Naive B cell (primary cell): ENCODE measurements around the gene PRICKLE2. TPM values are rescaled to one million over a fixed set of nuclear protein-coding genes. Genes with fewer than 3 reads are reported as not detected.

Experiments
- ATAC-seq, 2 donors: fragments of 150-1000 bp; cut with Tn5 transposase; 2 replicates each; pipeline ENCODE4 v1.10.0; 2021; ENCODE audit warnings: low read depth in 2 of 2, mild to moderate bottlenecking in 2 of 2, moderate library complexity in 2 of 2
- DNase-seq: peaks from one replicate; pipeline ENCODE4 v3.0.0; 2022
- H3K27ac Mint-ChIP-seq, 6 donors: one replicate each; pipeline ENCODE4 v1.8.0; 2020 to 2022; ENCODE audit warnings: mild to moderate bottlenecking in 6 of 6, mixed read lengths in 6 of 6, moderate library complexity in 5 of 6, inconsistent platforms in 2 of 6
- H3K27me3 Mint-ChIP-seq, 3 donors: one replicate each; pipeline ENCODE4 v1.8.0; 2021 to 2022; ENCODE audit warnings: mixed read lengths in 3 of 3, mild to moderate bottlenecking in 1 of 3
- H3K36me3 Mint-ChIP-seq, 2 donors: one replicate each; pipeline ENCODE4 v1.8.0; 2020 to 2022; ENCODE audit warnings: mixed read lengths in 2 of 2, inconsistent platforms in 1 of 2, mild to moderate bottlenecking in 1 of 2
- H3K4me1 Mint-ChIP-seq, 3 donors: one replicate each; pipeline ENCODE4 v1.8.0; 2020 to 2022; ENCODE audit warnings: mixed read lengths in 3 of 3, inconsistent platforms in 1 of 3, mild to moderate bottlenecking in 1 of 3, moderate library complexity in 1 of 3
- H3K4me3 Mint-ChIP-seq, 8 donors: one replicate each; pipeline ENCODE4 v1.8.0; 2020 to 2022; ENCODE audit warnings: mild to moderate bottlenecking in 8 of 8, mixed read lengths in 8 of 8, moderate library complexity in 8 of 8, inconsistent platforms in 2 of 8
- H3K9me3 Mint-ChIP-seq, 7 donors: one replicate each; pipeline ENCODE4 v1.8.0; 2020 to 2022; ENCODE audit warnings: mixed read lengths in 7 of 7, mild to moderate bottlenecking in 5 of 7, inconsistent platforms in 2 of 7, moderate library complexity in 1 of 7
- polyA plus RNA-seq, 6 donors: library from polyadenylated mRNA; unstranded; fragments of 300-500 nt; fragmentation: Illumina TruSeq; gene quantifications; one replicate each; pipeline ENCODE4 v1.2.3, GENCODE V29; 2021; ENCODE audit warnings: low read depth in 6 of 6

The PRICKLE2 gene
- polyA plus RNA-seq, 6 donors from 2014 or later = not detected

DNA sequence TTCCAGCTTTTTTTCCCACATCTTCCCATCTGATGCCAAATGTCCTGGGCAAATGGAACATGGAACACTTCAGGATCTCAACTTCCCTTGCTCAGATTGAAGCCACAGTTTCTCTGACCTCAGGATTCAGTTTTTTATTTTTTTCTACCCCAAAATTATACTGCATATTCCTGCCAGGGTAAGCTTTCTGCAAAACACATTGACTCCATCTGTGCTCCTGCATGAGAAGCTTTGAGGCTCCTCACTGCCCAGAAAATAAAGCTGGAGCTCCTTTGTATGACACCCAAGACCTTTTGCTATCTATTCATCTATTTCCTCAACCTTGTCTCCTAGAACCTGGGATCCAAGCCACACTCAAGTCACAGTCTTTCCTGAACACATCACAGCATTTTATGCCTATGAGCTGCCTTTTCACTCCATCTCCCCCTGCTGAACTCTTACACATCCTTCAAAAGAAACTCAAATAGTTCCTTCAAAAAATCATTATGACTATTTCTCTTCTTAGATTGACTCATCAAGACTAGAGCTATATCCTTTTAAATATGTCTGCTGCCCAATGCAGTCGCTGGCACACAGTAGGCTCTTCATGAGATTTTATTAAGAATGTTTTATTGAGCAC is 144.5 kb downstream of the PRICKLE2 start:
- DNase-seq (no peak), ATAC-seq (no peak)
- Mint-ChIP-seq H3K27me3 (peaks cover 13 to 35% (median 23%) of the 10 kb centered on the region in 3 donors), H3K36me3 (no peaks in the 10 kb centered on the region), H3K4me3 (no peak overlapping the region), H3K27ac (no peak overlapping the region), H3K4me1 (no peaks in the 10 kb centered on the region), H3K9me3 (peaks cover 0 to 8% (median 0%) of the 10 kb centered on the region in 7 donors)

DNA sequence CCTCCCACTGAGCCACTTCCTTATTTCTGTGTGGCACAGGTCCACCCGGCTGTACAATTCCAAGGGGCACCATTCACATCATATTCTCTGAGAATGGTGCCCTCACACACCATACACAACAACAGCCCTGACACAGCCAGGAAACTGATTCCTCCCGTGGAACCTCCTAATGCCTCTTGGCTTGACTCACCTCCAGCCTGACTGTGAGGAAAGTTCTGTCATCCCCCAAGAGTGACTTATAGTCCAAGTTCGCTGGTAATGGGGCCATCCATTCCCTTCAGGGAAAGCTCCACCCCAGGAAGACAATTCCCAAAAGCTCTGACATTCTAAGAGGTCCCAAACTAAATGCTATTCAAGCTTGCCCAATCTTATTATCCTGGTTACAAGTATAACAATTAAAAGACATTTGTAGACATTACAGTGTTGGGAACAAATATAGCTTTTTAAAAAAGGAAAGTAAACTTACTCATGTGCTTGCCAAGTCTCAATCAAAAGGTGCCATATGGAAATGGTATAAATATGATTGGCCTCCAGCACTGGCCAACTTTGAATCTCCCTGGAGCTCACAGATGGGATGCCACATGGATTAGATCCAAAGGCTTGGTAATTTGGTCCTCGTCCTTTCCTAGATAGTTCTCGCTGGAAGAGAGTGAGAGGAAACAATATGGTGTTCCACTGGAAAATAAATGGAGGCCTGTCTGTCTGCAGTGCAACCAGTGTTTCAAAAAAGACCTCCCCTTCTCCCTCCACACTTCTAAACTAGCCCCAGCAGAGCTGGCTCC is 145.7 kb downstream of the PRICKLE2 start:
- H3K9me3 Mint-ChIP-seq = peaks cover 0 to 8% (median 0%) of the 10 kb centered on the region in 7 donors
- no peak overlapping the region for H3K4me3 Mint-ChIP-seq
- DNase-seq (no peak), ATAC-seq (no peak)
- H3K36me3 Mint-ChIP-seq = no peaks in the 10 kb centered on the region
- H3K27ac Mint-ChIP-seq = no peak overlapping the region
- H3K27me3 Mint-ChIP-seq = peaks cover 13 to 35% (median 27%) of the 10 kb centered on the region in 3 donors
- no peaks in the 10 kb centered on the region for H3K4me1 Mint-ChIP-seq

DNA sequence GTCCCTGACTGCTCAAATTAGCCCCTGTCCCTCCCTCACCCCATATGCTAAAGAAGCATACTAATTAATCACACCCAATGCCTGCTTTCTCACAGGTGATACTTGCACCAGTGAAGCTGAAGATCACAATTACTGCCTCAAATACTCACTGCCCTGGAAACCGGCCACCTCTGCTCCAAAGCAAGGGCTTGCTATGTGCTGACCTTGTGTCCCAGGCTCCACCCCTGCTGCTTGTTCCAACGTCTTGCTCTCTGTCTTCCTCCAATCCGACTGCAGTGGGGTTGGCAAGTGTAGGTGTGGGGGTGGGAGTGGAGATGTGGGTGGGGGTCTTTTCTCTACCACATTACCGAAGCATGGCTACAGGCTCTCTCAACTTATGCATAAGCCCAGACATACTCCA is 146.3 kb downstream of the PRICKLE2 start:
- H3K36me3 Mint-ChIP-seq = no peaks in the 10 kb centered on the region
- H3K27me3 Mint-ChIP-seq = peaks cover 15 to 41% (median 31%) of the 10 kb centered on the region in 3 donors
- H3K9me3 Mint-ChIP-seq = peaks cover 0 to 8% (median 0%) of the 10 kb centered on the region in 7 donors
- no peak overlapping the region for H3K27ac Mint-ChIP-seq
- no peak for ATAC-seq
- no peak for DNase-seq
- no peaks in the 10 kb centered on the region for H3K4me1 Mint-ChIP-seq
- H3K4me3 Mint-ChIP-seq = no peak overlapping the region

DNA sequence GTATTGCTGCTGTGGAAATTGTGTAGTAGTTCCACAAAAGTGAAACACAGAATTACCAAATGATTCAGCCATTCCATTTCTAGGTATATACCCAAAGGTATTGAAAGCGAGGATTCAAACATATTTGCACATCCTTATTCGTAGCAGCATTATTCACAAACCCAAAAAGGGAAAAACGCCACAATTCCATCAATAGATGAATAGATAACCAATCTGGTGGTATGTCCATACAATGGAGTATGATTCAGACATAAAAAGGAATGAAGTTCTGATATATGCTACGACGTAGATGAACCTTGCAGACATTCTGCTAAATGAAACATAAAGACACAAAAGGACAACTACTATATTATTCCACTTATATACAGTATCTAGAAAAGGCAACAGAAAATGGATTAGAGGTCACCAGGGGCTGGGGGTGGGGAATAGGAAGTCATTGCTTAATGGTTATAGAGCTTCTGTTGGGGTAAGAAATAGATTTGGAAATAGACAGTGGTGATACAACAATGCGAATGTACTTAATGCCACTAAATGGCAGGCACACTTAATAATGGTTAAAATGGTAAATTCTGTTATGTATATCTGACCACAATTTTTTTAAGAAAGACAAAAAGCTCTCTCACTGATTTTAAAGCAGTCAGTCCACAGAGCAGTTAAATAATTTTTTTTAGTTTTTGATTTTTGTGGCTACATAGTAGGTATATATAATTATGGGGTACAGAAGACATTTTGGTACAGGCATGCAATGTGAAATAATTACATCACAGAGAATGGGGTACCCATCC is 150.2 kb downstream of the PRICKLE2 start:
- H3K4me1 Mint-ChIP-seq = no peaks in the 10 kb centered on the region
- DNase-seq = no peak
- H3K27ac Mint-ChIP-seq = no peak overlapping the region
- no peak overlapping the region for H3K4me3 Mint-ChIP-seq
- peaks cover 39 to 49% (median 48%) of the 10 kb centered on the region in 3 donors for H3K27me3 Mint-ChIP-seq
- H3K36me3 Mint-ChIP-seq = no peaks in the 10 kb centered on the region
- ATAC-seq = no peak
- H3K9me3 Mint-ChIP-seq = peaks cover 0 to 12% (median 2%) of the 10 kb centered on the region in 7 donors

DNA sequence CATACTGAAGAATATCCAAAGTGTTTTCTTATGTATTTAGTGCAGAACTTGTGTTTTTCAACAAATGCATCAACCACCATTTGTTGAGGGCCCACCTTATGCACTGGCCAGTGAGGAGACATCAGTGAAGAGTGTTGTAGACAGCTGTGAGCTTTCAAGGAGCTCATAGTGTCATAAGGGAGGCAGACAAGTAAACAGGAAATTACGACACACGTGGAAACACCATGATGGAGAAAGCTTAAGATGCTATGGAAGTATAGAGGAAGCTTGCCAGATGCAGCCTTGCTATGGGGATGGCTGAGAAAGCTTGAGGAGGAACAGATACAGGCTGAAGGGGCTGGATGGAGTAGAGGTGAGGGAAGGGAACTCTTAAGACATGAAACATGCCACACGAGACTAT is 151.2 kb downstream of the PRICKLE2 start:
- H3K4me1 Mint-ChIP-seq = no peaks in the 10 kb centered on the region
- H3K27me3 Mint-ChIP-seq = peaks cover 35 to 45% (median 43%) of the 10 kb centered on the region in 3 donors
- no peak for DNase-seq

DNA sequence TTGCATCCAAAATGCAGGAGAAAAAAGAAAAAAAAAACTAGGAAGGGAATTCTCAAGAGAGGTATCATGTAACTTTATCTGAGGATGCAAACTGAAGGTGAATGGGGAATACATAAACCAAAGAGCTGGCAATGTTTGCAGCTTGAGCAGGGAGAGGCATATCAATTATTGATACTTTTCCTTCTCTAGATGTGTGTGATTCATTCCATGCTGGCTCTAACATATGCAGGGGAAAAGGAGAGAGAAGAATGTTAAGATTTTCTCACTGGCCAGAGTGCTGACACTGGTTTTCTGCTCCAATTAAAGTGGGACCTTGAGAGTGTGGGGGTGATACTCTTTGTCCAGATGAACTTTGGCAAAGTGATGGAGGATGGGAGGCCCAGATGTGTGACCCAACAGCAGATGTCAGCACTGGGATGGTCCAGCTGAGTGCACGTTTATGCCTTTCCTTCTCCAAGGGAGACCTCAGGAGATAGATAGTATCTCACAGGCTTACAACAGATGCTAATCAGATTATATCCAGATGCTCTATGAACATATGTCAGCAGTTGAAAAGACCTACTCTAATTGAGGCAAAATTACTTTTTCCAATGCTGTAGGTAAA is 152.0 kb downstream of the PRICKLE2 start:
- no peak overlapping the region for H3K27ac Mint-ChIP-seq

More for the DNA sequence above, 151.2 kb downstream of the PRICKLE2 start:
- Mint-ChIP-seq H3K4me3 (no peak overlapping the region), H3K27ac (no peak overlapping the region), H3K36me3 (no peaks in the 10 kb centered on the region), H3K9me3 (peaks cover 0 to 12% (median 2%) of the 10 kb centered on the region in 7 donors)
- no peak for ATAC-seq

DNA sequence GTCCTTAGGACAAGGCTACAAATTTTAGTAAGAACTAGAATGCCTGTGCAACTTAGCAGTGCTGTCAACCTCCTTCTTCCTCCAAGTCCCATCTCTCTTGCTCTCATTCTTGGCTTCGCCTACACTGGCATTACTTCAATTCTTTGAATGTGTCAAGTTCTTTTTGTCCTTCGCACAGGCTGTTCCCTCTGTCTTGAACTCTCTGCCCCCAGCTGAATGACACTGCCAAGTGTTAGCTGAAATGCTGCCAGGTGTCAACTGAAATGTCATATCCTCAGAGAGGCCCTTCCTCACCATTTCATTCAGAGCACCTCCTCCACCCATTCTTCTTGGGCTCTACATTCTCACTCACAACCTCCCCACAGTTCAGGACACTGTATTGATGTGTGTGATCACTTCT is 153.1 kb downstream of the PRICKLE2 start:
- no peaks in the 10 kb centered on the region for H3K36me3 Mint-ChIP-seq
- ATAC-seq (no peak), DNase-seq (no peak)
- H3K27me3 Mint-ChIP-seq = peaks cover 36 to 40% (median 39%) of the 10 kb centered on the region in 3 donors
- no peak overlapping the region for H3K4me3 Mint-ChIP-seq
- H3K4me1 Mint-ChIP-seq = no peaks in the 10 kb centered on the region
- peaks cover 0 to 12% (median 2%) of the 10 kb centered on the region in 7 donors for H3K9me3 Mint-ChIP-seq
- H3K27ac Mint-ChIP-seq = no peak overlapping the region

More for the DNA sequence above, 152.0 kb downstream of the PRICKLE2 start:
- Mint-ChIP-seq H3K27me3 (peaks cover 36 to 40% (median 38%) of the 10 kb centered on the region in 3 donors), H3K4me1 (no peaks in the 10 kb centered on the region), H3K9me3 (peaks cover 0 to 12% (median 2%) of the 10 kb centered on the region in 7 donors), H3K4me3 (no peak overlapping the region), H3K36me3 (no peaks in the 10 kb centered on the region)
- ATAC-seq (no peak), DNase-seq (no peak)

DNA sequence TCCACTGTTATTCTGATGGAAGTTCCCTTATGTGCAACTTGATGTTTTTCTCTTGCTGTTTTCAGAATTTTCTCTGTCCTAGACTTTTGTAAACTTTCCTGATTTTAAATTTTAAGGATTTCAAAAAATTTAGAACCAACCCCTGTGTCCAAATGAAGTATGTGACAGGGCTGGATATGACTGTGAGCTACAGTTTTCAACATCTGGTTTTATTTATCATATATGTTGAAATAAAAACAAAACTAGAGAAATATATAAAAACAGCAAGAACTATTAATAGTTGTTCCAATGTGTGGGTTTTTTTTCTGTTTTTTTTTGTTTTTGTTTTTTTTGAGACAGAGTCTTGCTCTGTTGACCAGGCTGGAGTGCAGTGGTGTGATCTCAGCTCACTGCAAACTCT is 154.6 kb downstream of the PRICKLE2 start:
- no peak overlapping the region for H3K4me3 Mint-ChIP-seq
- no peak overlapping the region for H3K27ac Mint-ChIP-seq
- H3K36me3 Mint-ChIP-seq = no peaks in the 10 kb centered on the region
- no peak for ATAC-seq
- no peak for DNase-seq
- H3K27me3 Mint-ChIP-seq = peaks cover 30 to 49% (median 42%) of the 10 kb centered on the region in 3 donors
- H3K4me1 Mint-ChIP-seq = no peaks in the 10 kb centered on the region
- H3K9me3 Mint-ChIP-seq = peaks cover 0 to 12% (median 2%) of the 10 kb centered on the region in 7 donors

DNA sequence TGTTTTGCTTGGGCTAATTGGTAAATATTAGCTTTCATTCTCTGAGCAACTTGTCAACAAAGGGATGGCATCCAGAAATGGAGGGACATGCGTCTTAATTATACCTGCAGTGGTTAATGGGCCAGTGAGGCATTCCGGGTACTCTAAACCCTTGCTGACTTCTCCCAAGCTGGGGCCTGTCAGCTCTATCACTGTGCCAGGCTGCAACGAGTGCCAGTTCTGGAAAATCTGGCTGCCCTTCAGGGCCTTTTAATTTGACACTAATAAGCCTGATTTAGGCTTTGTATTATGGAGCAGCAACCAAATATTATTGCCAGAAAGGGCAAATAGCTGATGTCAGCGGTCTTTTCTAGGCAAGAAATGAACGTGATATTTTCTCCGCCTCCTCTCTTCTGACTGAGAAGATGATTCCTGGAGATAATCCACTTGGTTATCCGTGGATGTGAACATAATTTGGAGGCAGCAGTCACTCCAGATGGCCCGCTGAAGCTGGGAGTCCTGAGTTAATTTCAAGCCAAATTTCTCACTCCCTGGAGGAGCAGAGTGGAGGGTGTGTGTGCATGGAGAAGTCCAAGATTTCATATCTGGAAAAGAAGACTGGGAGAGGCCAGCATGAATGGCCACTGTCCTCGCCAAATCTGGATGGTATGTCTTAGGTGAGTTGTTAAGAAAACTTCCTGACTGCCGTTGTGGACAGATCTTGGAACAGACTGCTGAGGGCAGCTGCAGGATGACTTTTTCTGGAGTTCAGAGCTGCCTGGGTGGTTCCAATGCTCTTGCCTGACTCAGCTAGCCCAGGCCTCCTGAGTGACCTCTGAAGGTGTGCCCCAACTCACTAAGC is 157.5 kb downstream of the PRICKLE2 start:
- no peak overlapping the region for H3K4me3 Mint-ChIP-seq
- H3K9me3 Mint-ChIP-seq = peaks cover 0 to 12% (median 0%) of the 10 kb centered on the region in 7 donors
- ATAC-seq = no peak
- no peaks in the 10 kb centered on the region for H3K4me1 Mint-ChIP-seq
- peaks cover 16 to 46% (median 32%) of the 10 kb centered on the region in 3 donors for H3K27me3 Mint-ChIP-seq
- no peak for DNase-seq
- no peaks in the 10 kb centered on the region for H3K36me3 Mint-ChIP-seq
- no peak overlapping the region for H3K27ac Mint-ChIP-seq

DNA sequence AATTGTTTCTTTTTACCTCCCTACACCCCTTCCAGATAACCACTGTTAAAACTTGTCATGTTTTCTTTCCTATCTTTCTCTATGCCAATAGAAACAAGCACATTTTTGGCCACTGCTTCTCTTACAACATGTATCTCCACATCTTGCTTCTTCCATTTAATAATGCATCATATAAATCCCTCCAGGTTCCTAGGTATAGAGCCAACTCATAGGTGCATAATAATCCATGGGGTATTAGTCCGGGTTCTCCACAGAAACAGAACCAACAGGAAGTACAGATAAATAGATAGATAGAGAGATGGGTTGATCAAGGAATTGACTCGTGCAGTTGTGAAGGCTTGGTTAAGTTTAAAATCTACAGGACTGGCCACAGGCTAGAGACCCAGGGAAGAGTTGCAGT is 160.5 kb downstream of the PRICKLE2 start:
- Mint-ChIP-seq H3K27ac (no peak overlapping the region), H3K36me3 (no peaks in the 10 kb centered on the region), H3K4me1 (no peaks in the 10 kb centered on the region), H3K4me3 (no peak overlapping the region), H3K27me3 (peaks cover 0 to 34% (median 15%) of the 10 kb centered on the region in 3 donors), H3K9me3 (no peaks in the 10 kb centered on the region)
- no peak for DNase-seq
- no peak for ATAC-seq

DNA sequence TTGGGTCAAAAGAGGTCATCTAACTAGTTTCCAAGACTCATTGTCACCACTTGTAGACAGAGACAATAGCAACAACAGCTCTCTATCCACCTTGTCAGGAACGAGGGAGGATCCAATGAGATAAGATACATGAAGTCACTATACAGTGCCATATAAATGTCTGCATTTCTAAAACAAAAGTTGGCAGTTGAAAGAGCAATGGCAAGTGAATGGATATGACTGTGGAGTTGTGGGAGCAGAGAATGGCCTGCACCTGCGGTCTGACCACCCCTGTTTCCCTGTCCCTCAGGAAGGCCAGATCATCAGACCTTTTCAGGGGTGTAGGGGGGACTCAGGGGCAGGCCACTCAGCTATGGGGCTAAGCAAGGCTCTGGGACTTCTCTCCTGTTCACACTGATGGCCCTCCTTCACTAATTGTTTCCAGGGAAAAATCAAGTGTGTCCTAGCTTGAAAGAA is 161.3 kb downstream of the PRICKLE2 start:
- no peaks in the 10 kb centered on the region for H3K4me1 Mint-ChIP-seq
- no peak overlapping the region for H3K27ac Mint-ChIP-seq
- H3K9me3 Mint-ChIP-seq = no peaks in the 10 kb centered on the region
- no peaks in the 10 kb centered on the region for H3K36me3 Mint-ChIP-seq
- no peak for DNase-seq
- no peak for ATAC-seq
- peaks cover 6 to 38% (median 20%) of the 10 kb centered on the region in 3 donors for H3K27me3 Mint-ChIP-seq
- no peak overlapping the region for H3K4me3 Mint-ChIP-seq

DNA sequence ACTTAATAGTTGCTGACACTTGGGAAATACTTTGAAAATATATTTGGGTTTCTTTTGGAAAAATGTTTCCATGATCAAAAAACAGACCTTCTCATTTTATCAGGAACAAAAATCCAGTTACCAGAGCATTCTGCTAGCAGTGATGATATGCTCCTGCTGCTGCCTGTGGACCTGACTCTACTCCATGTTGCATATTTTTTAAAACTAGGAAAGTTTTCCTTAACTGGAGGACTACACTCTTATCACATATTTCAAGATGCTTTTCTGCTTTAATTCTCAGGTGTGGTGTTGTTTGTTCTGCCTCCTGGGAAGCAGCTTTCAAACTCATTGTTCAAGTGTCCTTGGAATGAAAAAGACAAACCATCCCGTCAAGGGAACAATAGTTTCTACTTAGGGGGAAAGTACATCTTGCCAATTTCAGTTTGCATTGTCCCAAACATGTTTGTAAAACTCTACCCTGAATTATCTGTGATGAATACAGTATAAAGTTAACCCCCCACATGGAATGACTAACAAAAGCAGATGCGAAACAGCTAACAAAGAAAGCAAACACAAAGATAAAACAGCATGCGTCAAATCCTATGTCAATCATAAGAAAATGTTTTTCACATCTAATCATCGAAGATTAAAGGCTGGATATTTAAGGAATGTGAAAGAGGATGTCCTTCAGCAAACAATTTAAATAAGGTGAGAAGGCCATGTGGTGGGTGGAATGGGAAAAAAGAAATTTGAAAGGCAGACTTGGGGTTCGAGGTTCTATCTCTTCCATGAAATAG is 161.9 kb downstream of the PRICKLE2 start:
- DNase-seq (no peak), ATAC-seq (no peak)
- Mint-ChIP-seq H3K27me3 (peaks cover 6 to 41% (median 19%) of the 10 kb centered on the region in 3 donors), H3K36me3 (no peaks in the 10 kb centered on the region), H3K9me3 (no peaks in the 10 kb centered on the region), H3K4me1 (no peaks in the 10 kb centered on the region), H3K4me3 (no peak overlapping the region), H3K27ac (no peak overlapping the region)
